Lower leg skin (tissue), 4 donors: ENCODE results near the gene MFSD6L. TPM values are rescaled to one million over a fixed set of nuclear protein-coding genes. Genes with fewer than 3 reads are reported as not detected.

Experiments used
- DNase-seq, 2 donors: peaks; one replicate each; pipeline ENCODE4 v3.0.0-alpha.2; 2019; ENCODE audit warnings: low spot score in 2 of 2
- H3K4me3 ChIP-seq: fragments of 200-600 bp; sonication (generic); 2 replicates; pipeline ENCODE4 v1.5.1; 2017; ENCODE audit warnings: mild to moderate bottlenecking, low read depth; ENCODE audit not compliant: poor library complexity, severe bottlenecking
- POLR2A ChIP-seq, 2 donors: fragments of 450-650 bp; IDR thresholded peaks; one replicate each; pipeline ENCODE4 v1.6.1; 2016 to 2017; ENCODE audit warnings: antibody characterized with exemption in 2 of 2, mild to moderate bottlenecking in 1 of 2, moderate library complexity in 1 of 2
- WGBS, 2 donors: methylation state at CpG; one replicate each; pipeline ENCODE4 v1.1.5; 2018; 5-methylcytosine and 5-hydroxymethylcytosine counted together
- intact Hi-C: fragments of 100-400 bp; cut with DNase I; formaldehyde crosslinking; loops from one replicate; pipeline ENCODE4 v1.15.0; 2023; ENCODE audit warnings: low total_unique reads
- total RNA-seq, 4 donors: library from RNA; depleted of rRNA; stranded (reverse); fragments of >200 nt; gene quantifications; one replicate each; pipeline ENCODE4 v1.1.0, GENCODE V29; 2016
- TF ChIP-seq, protein P1 (sequence below), 3 donors: fragments of 450-650 bp; IDR thresholded peaks; one replicate each; pipeline ENCODE4 v1.5.1; 2016; ENCODE audit warnings: antibody characterized with exemption in 3 of 3, mild to moderate bottlenecking in 3 of 3, moderate library complexity in 2 of 3

The MFSD6L gene
- total RNA-seq, 4 donors from 2014 or later, result 0.19 to 0.23 TPM; not detected in 2

DNA sequence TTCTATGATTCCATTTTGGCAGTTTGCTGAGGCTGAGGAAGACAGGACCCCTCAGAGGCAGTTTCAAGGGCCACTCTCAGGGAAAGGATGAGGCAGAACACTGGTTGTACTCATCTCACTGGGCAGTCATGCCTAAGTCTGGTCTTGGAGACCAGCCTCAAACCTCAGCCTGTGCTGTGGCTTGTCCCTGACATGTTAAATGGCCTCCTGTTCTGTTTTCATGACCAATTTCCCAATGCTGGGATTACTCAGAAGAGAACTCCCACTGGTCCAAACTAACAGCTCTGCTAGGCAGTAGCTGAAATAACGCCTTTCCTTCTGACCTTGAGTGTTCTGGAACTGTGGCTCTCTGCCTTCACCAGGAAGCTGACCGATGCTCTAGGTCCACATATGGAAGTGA is 32.4 kb downstream of the MFSD6L start:
- TF ChIP-seq, protein P1, sequence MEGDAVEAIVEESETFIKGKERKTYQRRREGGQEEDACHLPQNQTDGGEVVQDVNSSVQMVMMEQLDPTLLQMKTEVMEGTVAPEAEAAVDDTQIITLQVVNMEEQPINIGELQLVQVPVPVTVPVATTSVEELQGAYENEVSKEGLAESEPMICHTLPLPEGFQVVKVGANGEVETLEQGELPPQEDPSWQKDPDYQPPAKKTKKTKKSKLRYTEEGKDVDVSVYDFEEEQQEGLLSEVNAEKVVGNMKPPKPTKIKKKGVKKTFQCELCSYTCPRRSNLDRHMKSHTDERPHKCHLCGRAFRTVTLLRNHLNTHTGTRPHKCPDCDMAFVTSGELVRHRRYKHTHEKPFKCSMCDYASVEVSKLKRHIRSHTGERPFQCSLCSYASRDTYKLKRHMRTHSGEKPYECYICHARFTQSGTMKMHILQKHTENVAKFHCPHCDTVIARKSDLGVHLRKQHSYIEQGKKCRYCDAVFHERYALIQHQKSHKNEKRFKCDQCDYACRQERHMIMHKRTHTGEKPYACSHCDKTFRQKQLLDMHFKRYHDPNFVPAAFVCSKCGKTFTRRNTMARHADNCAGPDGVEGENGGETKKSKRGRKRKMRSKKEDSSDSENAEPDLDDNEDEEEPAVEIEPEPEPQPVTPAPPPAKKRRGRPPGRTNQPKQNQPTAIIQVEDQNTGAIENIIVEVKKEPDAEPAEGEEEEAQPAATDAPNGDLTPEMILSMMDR (IDR thresholded peaks at IDR 0.05), result no peak
- no peak for TF ChIP-seq POLR2A (IDR thresholded peaks at IDR 0.05)
- DNase-seq, result no peak
- WGBS, 2 donors, result 88 to 90% methylated on average over 2 of the region's 2 CpGs
- intact Hi-C loops, result no loop called here
- no peak overlapping the region for H3K4me3 ChIP-seq

GRCh38 chr17:8762012-8762411 is 37.2 kb downstream of the MFSD6L start:
- no peak for TF ChIP-seq POLR2A (IDR thresholded peaks at IDR 0.05)
- TF ChIP-seq, protein P1 (IDR thresholded peaks at IDR 0.05), result no peak
- H3K4me3 ChIP-seq, result no peak overlapping the region
- DNase-seq, result no peak
- intact Hi-C loops, result no loop called here
- 88 to 91% methylated on average over 8 of the region's 8 CpGs for WGBS, 2 donors

DNA sequence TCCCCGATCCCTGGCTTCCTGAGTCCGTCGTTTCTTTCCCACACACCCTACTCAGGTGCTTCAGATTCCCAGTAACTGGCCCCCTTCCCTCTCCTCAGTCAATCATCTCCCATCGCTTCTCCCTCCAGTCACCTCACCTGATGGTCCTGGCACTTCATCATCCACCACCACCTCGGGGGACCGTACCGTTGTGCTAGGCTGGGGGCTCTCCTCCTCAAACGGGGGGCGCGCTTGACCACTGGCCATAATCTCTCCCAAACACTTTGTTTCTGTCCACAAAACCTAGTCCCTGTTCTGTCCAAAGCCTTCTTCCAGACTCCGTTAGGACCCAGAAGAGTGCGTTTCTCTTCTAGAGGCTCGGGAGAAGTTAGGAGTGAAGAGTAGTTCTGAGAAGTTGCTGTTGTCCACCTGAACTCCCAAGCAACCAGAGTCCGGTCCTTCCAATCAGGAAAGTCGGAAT is 41.0 kb downstream of the MFSD6L start, which contains the start of gene SPDYE4:
Gene SPDYE4 (minus strand): TSS at position 410 of the 460 bp plus-strand sequence. CDS start 164 bp downstream, at position 246.
- DNase-seq, result no peak
- intact Hi-C loops, result no loop called here
- 93% methylated on average over 15 of the region's 15 CpGs for WGBS, 2 donors
- no peak for TF ChIP-seq POLR2A (IDR thresholded peaks at IDR 0.05)
- TF ChIP-seq, protein P1 (IDR thresholded peaks at IDR 0.05), result no peak
- no peak within 1 kb of the TSS for H3K4me3 ChIP-seq

GRCh38 chr17:8757189-8757588 is 42.0 kb downstream of the MFSD6L start:
- 85 to 88% methylated on average over 13 of the region's 13 CpGs for WGBS, 2 donors
- intact Hi-C loops, result no loop called here
- TF ChIP-seq, protein P1 (IDR thresholded peaks at IDR 0.05), result no peak
- no peak for TF ChIP-seq POLR2A (IDR thresholded peaks at IDR 0.05)

DNA sequence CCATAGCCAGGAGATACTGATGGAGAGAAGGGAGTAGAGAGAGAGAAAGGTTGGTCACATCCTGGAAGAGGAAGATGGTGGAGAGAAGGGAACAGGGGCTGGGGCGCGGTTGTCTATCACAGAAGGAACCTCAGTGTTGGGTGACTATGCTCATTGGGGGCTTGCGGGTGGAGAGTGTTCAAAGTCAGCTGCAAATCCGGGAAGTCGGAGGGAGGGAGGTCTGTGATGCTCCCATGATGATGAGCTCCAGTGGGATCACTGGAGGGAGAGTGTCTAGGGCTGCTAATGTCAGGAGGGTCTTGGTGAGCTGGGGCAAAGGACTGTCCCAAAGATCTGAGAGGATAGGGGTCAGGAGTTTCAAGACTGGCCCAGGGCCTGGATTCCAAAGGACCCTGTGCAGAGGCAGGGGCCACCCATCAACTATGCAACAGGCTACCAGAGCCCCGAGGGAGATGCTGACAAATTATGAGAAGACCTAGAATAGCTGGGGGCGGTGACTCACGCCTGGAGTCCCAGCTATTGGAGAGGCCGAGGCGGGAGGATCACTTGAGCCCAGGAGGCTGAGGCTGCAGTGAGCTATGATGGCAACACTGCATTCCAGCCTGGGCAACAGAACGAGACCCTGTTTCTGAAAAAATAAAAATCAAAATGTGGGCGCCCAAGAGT is 43.4 kb downstream of the MFSD6L start:
- H3K4me3 ChIP-seq, result no peak overlapping the region
- 87 to 91% methylated on average over 12 of the region's 12 CpGs for WGBS, 2 donors
- DNase-seq, result no peak
- intact Hi-C loops, result no loop called here
- no peak for TF ChIP-seq POLR2A (IDR thresholded peaks at IDR 0.05)
- TF ChIP-seq, protein P1 (IDR thresholded peaks at IDR 0.05), result no peak

More at GRCh38 chr17:8757189-8757588, 42.0 kb downstream of the MFSD6L start:
- no peak overlapping the region for H3K4me3 ChIP-seq
- no peak for DNase-seq
